ENCODE data around the gene CD200R1L. TPM values are rescaled to one million over a fixed set of nuclear protein-coding genes. Genes with fewer than 3 reads are reported as not detected.

CD200R1L gene
- total RNA-seq, 2 donors from 2014 or later: not detected

Other genes starting within 250 kb of the CD200R1L start
- not detected for gene CCDC80, start 205.7 kb downstream of the CD200R1L start, total RNA-seq
- 10 to 100 TPM in 1 of 2 donors, 1 to 10 TPM in 1; 7.1 to 12.8 TPM for gene CD200R1, start 128.2 kb upstream of the CD200R1L start, total RNA-seq
- gene GTPBP8, start 144.1 kb upstream of the CD200R1L start, total RNA-seq: 10 to 100 TPM; 16.7 to 20.4 TPM